ENCODE results near the gene COL4A1.

The COL4A1 gene

GRCh38 chr13:110239280-110240125 is 67.5 kb downstream of the COL4A1 start:
- Histone ChIP-seq H3K4me3 (ENCODE audit: insufficient read depth, low read depth, low read length, poor library complexity, severe bottlenecking) (no peak overlapping the region), H3K4me1 (ENCODE audit: control insufficient read depth, insufficient read depth, low read length, poor library complexity, severe bottlenecking) (no peaks in the 10 kb centered on the region), H3K9me3 (ENCODE audit: control insufficient read depth, low read length) (no peaks in the 10 kb centered on the region), H3K36me3 (ENCODE audit: control insufficient read depth, insufficient read depth, low read length) (no peaks in the 10 kb centered on the region), H3K27ac (ENCODE audit: insufficient read depth, low read length, poor library complexity, severe bottlenecking) (no peak overlapping the region), H3K27me3 (replicated peaks; ENCODE audit: control insufficient read depth, insufficient read depth, low read length, poor library complexity, severe bottlenecking) (no peaks in the 10 kb centered on the region)
- DNase-seq = no peak

DNA sequence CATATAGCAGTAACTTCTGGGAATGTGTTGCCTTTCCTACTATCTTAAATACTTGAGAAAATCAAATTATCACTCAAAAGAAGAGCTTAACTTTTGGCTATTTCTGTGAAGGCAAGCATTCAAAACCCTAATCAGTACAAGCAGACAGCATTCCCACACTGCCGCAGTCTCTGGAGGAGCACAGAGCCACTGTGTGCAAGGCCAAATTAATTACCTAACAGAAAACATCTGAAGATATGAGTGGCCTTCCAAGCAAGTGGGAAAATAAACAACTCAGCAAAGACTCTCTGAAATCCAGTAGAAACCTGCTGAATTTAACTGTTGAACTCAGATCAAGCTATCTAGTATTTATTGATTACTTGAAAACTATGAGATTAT is 68.2 kb downstream of the COL4A1 start:
- no peaks in the 10 kb centered on the region for H3K36me3 ChIP-seq (ENCODE audit: control insufficient read depth, insufficient read depth, low read length)
- H3K27me3 ChIP-seq (replicated peaks; ENCODE audit: control insufficient read depth, insufficient read depth, low read length, poor library complexity, severe bottlenecking) = no peaks in the 10 kb centered on the region
- no peak for DNase-seq
- H3K9me3 ChIP-seq (ENCODE audit: control insufficient read depth, low read length) = no peaks in the 10 kb centered on the region
- H3K4me1 ChIP-seq (ENCODE audit: control insufficient read depth, insufficient read depth, low read length, poor library complexity, severe bottlenecking) = no peaks in the 10 kb centered on the region
- no peak overlapping the region for H3K27ac ChIP-seq (ENCODE audit: insufficient read depth, low read length, poor library complexity, severe bottlenecking)
- H3K4me3 ChIP-seq (ENCODE audit: insufficient read depth, low read depth, low read length, poor library complexity, severe bottlenecking) = no peak overlapping the region

GRCh38 chr13:110237875-110238817 is 68.8 kb downstream of the COL4A1 start:
- Histone ChIP-seq H3K27ac (ENCODE audit: insufficient read depth, low read length, poor library complexity, severe bottlenecking) (no peak overlapping the region), H3K4me1 (ENCODE audit: control insufficient read depth, insufficient read depth, low read length, poor library complexity, severe bottlenecking) (no peaks in the 10 kb centered on the region), H3K4me3 (ENCODE audit: insufficient read depth, low read depth, low read length, poor library complexity, severe bottlenecking) (no peak overlapping the region), H3K36me3 (ENCODE audit: control insufficient read depth, insufficient read depth, low read length) (no peaks in the 10 kb centered on the region), H3K9me3 (ENCODE audit: control insufficient read depth, low read length) (no peaks in the 10 kb centered on the region), H3K27me3 (replicated peaks; ENCODE audit: control insufficient read depth, insufficient read depth, low read length, poor library complexity, severe bottlenecking) (no peaks in the 10 kb centered on the region)
- DNase-seq = no peak

- no peaks in the 10 kb centered on the region for H3K36me3 ChIP-seq (ENCODE audit: control insufficient read depth, insufficient read depth, low read length)
- no peaks in the 10 kb centered on the region for H3K4me1 ChIP-seq (ENCODE audit: control insufficient read depth, insufficient read depth, low read length, poor library complexity, severe bottlenecking)
- H3K27ac ChIP-seq (ENCODE audit: insufficient read depth, low read length, poor library complexity, severe bottlenecking) = no peak overlapping the region
- H3K4me3 ChIP-seq (ENCODE audit: insufficient read depth, low read depth, low read length, poor library complexity, severe bottlenecking) = no peak overlapping the region
- H3K27me3 ChIP-seq (replicated peaks; ENCODE audit: control insufficient read depth, insufficient read depth, low read length, poor library complexity, severe bottlenecking) = no peaks in the 10 kb centered on the region
- no peak for DNase-seq
- H3K9me3 ChIP-seq (ENCODE audit: control insufficient read depth, low read length) = no peaks in the 10 kb centered on the region
These were observed 70.1 kb downstream of the COL4A1 start for GRCh38 chr13:110236831-110237261.

DNA sequence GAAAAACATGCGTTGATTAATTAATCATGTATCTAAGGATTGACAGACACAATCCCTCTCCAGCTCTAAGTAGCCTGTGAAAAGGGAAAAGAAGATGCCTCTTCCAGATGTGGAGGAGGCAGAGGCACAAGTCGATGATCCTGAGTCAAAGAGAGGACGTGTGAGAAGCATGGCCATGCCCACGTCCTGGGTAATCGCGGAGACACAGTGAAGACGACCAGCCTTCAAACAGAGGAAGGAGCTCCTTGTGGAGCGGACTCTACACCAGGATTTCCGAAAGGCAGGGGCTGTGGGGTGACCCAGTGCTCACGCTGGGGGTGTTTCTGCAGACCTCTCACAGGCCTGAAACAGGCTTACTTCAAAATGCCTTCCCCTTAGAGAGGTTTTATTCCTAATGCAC is 70.5 kb downstream of the COL4A1 start:
- H3K36me3 ChIP-seq (ENCODE audit: control insufficient read depth, insufficient read depth, low read length) = no peaks in the 10 kb centered on the region
- H3K9me3 ChIP-seq (ENCODE audit: control insufficient read depth, low read length) = no peaks in the 10 kb centered on the region
- no peaks in the 10 kb centered on the region for H3K27me3 ChIP-seq (replicated peaks; ENCODE audit: control insufficient read depth, insufficient read depth, low read length, poor library complexity, severe bottlenecking)
- no peak overlapping the region for H3K4me3 ChIP-seq (ENCODE audit: insufficient read depth, low read depth, low read length, poor library complexity, severe bottlenecking)
- no peaks in the 10 kb centered on the region for H3K4me1 ChIP-seq (ENCODE audit: control insufficient read depth, insufficient read depth, low read length, poor library complexity, severe bottlenecking)
- DNase-seq = no peak
- H3K27ac ChIP-seq (ENCODE audit: insufficient read depth, low read length, poor library complexity, severe bottlenecking) = no peak overlapping the region

DNA sequence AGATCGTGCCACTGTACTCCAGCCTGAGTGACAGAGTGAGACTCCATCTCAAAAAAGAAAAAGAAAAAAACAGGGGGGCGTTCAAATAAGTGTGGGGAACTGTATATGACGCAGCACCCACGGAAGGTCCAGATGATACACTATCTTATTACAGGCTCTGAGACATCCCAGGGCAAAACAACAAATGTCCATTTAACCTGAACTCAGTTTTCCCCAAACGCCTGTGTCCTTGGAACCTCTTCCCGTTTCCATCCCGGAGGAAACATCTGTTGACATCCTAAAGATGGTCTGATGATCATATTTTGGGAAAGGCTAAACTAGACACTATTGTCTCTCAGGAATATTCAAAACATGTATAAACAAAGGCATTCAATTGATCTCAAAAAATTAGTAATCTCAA is 72.4 kb downstream of the COL4A1 start:
- DNase-seq = no peak
- no peak overlapping the region for H3K27ac ChIP-seq (ENCODE audit: insufficient read depth, low read length, poor library complexity, severe bottlenecking)

GRCh38 chr13:110233951-110234280 is 73.0 kb downstream of the COL4A1 start:
- no peak for DNase-seq
- no peaks in the 10 kb centered on the region for H3K9me3 ChIP-seq (ENCODE audit: control insufficient read depth, low read length)
- no peaks in the 10 kb centered on the region for H3K36me3 ChIP-seq (ENCODE audit: control insufficient read depth, insufficient read depth, low read length)
- no peaks in the 10 kb centered on the region for H3K27me3 ChIP-seq (replicated peaks; ENCODE audit: control insufficient read depth, insufficient read depth, low read length, poor library complexity, severe bottlenecking)
- H3K27ac ChIP-seq (ENCODE audit: insufficient read depth, low read length, poor library complexity, severe bottlenecking) = no peak overlapping the region
- no peak overlapping the region for H3K4me3 ChIP-seq (ENCODE audit: insufficient read depth, low read depth, low read length, poor library complexity, severe bottlenecking)
- H3K4me1 ChIP-seq (ENCODE audit: control insufficient read depth, insufficient read depth, low read length, poor library complexity, severe bottlenecking) = no peaks in the 10 kb centered on the region

More for the DNA sequence above, 72.4 kb downstream of the COL4A1 start:
- no peaks in the 10 kb centered on the region for H3K4me1 ChIP-seq (ENCODE audit: control insufficient read depth, insufficient read depth, low read length, poor library complexity, severe bottlenecking)
- no peaks in the 10 kb centered on the region for H3K36me3 ChIP-seq (ENCODE audit: control insufficient read depth, insufficient read depth, low read length)
- no peak overlapping the region for H3K4me3 ChIP-seq (ENCODE audit: insufficient read depth, low read depth, low read length, poor library complexity, severe bottlenecking)
- no peaks in the 10 kb centered on the region for H3K27me3 ChIP-seq (replicated peaks; ENCODE audit: control insufficient read depth, insufficient read depth, low read length, poor library complexity, severe bottlenecking)
- H3K9me3 ChIP-seq (ENCODE audit: control insufficient read depth, low read length) = no peaks in the 10 kb centered on the region

DNA sequence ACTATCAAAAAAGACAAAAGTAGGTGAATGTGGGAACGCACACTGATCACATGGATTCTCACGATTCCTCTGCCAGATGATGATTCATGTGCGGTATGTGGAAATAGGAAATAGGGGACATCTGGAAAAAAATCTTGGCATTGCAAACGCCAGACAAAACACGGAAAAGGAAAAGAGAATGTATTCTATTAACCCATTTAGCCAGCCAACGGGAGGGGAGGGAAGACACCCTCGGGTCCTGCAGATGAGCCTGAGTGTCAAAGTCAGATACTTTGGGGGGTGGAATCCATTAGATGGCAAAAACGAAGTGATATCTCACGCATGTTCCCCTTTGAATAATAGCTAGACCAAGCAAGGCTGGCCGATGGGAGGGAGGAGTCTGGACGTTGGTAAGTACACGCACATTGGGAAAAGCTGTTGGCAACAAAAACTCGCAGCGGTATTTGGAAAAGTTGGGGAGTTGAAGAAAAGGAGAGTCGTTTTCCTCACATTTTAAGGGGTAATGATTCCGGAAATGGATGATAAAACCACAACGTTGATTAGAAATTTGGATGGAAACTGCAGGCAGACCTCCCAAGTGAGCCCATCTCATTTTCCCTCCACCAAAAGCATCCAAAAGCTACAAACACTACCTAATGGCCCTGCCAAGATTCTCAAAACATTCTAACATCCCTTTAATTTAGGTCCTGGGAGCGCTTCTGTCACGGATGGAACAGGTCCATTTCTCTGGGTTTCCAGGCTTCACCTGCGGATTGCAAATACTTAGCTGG is 73.6 kb downstream of the COL4A1 start:
- DNase-seq = no peak
- Histone ChIP-seq H3K27me3 (replicated peaks; ENCODE audit: control insufficient read depth, insufficient read depth, low read length, poor library complexity, severe bottlenecking) (no peaks in the 10 kb centered on the region), H3K9me3 (ENCODE audit: control insufficient read depth, low read length) (no peaks in the 10 kb centered on the region), H3K36me3 (ENCODE audit: control insufficient read depth, insufficient read depth, low read length) (no peaks in the 10 kb centered on the region), H3K27ac (ENCODE audit: insufficient read depth, low read length, poor library complexity, severe bottlenecking) (no peak overlapping the region), H3K4me3 (ENCODE audit: insufficient read depth, low read depth, low read length, poor library complexity, severe bottlenecking) (no peak overlapping the region), H3K4me1 (ENCODE audit: control insufficient read depth, insufficient read depth, low read length, poor library complexity, severe bottlenecking) (no peaks in the 10 kb centered on the region)

DNA sequence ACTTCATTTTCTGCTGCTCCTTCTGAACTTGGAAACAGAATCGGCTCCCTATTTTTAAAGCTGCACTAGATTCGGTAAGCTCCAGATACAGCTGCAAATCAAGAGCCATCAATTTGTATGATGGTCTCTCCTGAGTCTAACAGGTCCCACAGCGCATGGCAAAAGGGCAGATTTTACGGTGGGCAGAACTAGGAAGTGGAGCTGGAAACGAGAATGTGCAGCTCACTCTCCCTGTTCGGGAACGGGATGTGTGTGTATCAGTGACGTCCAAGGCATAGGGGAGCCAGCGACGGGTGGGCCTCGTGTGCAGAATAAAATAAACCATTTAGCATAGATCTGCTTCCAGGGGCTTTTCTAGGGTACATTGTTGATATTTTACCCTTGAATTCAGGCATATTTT is 74.2 kb downstream of the COL4A1 start:
- no peak overlapping the region for H3K4me3 ChIP-seq (ENCODE audit: insufficient read depth, low read depth, low read length, poor library complexity, severe bottlenecking)
- DNase-seq = no peak
- H3K36me3 ChIP-seq (ENCODE audit: control insufficient read depth, insufficient read depth, low read length) = no peaks in the 10 kb centered on the region
- H3K27me3 ChIP-seq (replicated peaks; ENCODE audit: control insufficient read depth, insufficient read depth, low read length, poor library complexity, severe bottlenecking) = no peaks in the 10 kb centered on the region
- H3K4me1 ChIP-seq (ENCODE audit: control insufficient read depth, insufficient read depth, low read length, poor library complexity, severe bottlenecking) = no peaks in the 10 kb centered on the region
- no peaks in the 10 kb centered on the region for H3K9me3 ChIP-seq (ENCODE audit: control insufficient read depth, low read length)
- H3K27ac ChIP-seq (ENCODE audit: insufficient read depth, low read length, poor library complexity, severe bottlenecking) = no peak overlapping the region
